GM23338 (cell line): ENCODE data around the gene SOX12. TPM values are rescaled to one million over a fixed set of nuclear protein-coding genes. Genes with fewer than 3 reads are reported as not detected.

ENCODE experiments used
- ATAC-seq: fragments of 200-7000 bp; cut with Tn5 transposase; 3 replicates; pipeline ENCODE4 v1.9.1; 2020
- DNase-seq: peaks from one replicate; pipeline ENCODE4 v3.0.0-alpha.2; 2015; ENCODE audit warnings: low spot score
- H2AFZ ChIP-seq: fragments of 200-600 bp; sonication (generic); 2 replicates; pipeline ENCODE4 v1.8.0; 2016; ENCODE audit warnings: antibody characterized with exemption, mild to moderate bottlenecking, moderate library complexity
- H3F3A ChIP-seq: fragments of 200-600 bp; sonication (generic); replicated peaks from 2 replicates; pipeline ENCODE4 v1.8.0; 2017; ENCODE audit warnings: antibody characterized with exemption, mixed run types, low read depth
- H3K27ac ChIP-seq: fragments of 200-600 bp; sonication (generic); 2 replicates; pipeline ENCODE4 v1.6.1; 2016; ENCODE audit warnings: low read depth
- H3K27me3 ChIP-seq: fragments of 200-600 bp; sonication (generic); 2 replicates; pipeline ENCODE4 v1.8.0; 2016; ENCODE audit warnings: mild to moderate bottlenecking, mixed run types, moderate library complexity; ENCODE audit not compliant: insufficient read depth
- H3K36me3 ChIP-seq: fragments of 200-600 bp; sonication (generic); 2 replicates; pipeline ENCODE4 v1.8.0; 2016; ENCODE audit warnings: mild to moderate bottlenecking; ENCODE audit not compliant: insufficient read depth
- H3K4me1 ChIP-seq: fragments of 200-600 bp; sonication (generic); 2 replicates; pipeline ENCODE4 v1.8.0; 2016; ENCODE audit warnings: mild to moderate bottlenecking, moderate library complexity; ENCODE audit not compliant: insufficient read depth
- H3K4me2 ChIP-seq: fragments of 200-600 bp; sonication (generic); 2 replicates; pipeline ENCODE4 v1.7.1; 2017; ENCODE audit warnings: mixed run types
- H3K4me3 ChIP-seq: fragments of 200-600 bp; sonication (generic); 2 replicates; pipeline ENCODE4 v1.6.1; 2016; ENCODE audit warnings: mixed run types
- H3K79me2 ChIP-seq: fragments of 200-600 bp; sonication (generic); replicated peaks from 2 replicates; pipeline ENCODE4 v1.8.0; 2017; ENCODE audit warnings: mild to moderate bottlenecking; ENCODE audit not compliant: insufficient read depth
- H3K9me2 ChIP-seq: fragments of 200-600 bp; sonication (generic); 2 replicates; pipeline ENCODE4 v1.8.0; 2017; ENCODE audit not compliant: insufficient read depth
- H4K20me1 ChIP-seq: fragments of 200-600 bp; sonication (generic); replicated peaks from 2 replicates; pipeline ENCODE4 v1.8.0; 2017; ENCODE audit warnings: mild to moderate bottlenecking; ENCODE audit not compliant: insufficient read depth
- H3K27ac Mint-ChIP-seq: 2 replicates; pipeline ENCODE4 v1.8.0; 2020; ENCODE audit warnings: inconsistent platforms, mild to moderate bottlenecking, moderate library complexity, mixed read lengths
- H3K27me3 Mint-ChIP-seq: 3 replicates; pipeline ENCODE4 v1.8.0; 2022; ENCODE audit warnings: low read depth, mild to moderate bottlenecking, moderate library complexity, mixed read lengths, inconsistent platforms; ENCODE audit not compliant: insufficient read depth, poor library complexity
- H3K36me3 Mint-ChIP-seq: 3 replicates; pipeline ENCODE4 v1.8.0; 2021; ENCODE audit warnings: low read depth, mild to moderate bottlenecking, inconsistent platforms, moderate library complexity, mixed read lengths
- H3K4me1 Mint-ChIP-seq: 3 replicates; pipeline ENCODE4 v1.8.0; 2020; ENCODE audit warnings: mild to moderate bottlenecking, inconsistent platforms, mixed read lengths
- H3K4me3 Mint-ChIP-seq: 3 replicates; pipeline ENCODE4 v1.8.0; 2021; ENCODE audit warnings: moderate library complexity, mild to moderate bottlenecking, inconsistent platforms, mixed read lengths
- H3K9me3 Mint-ChIP-seq: 3 replicates; pipeline ENCODE4 v1.8.0; 2020; ENCODE audit warnings: moderate library complexity, mild to moderate bottlenecking, inconsistent platforms, mixed read lengths
- CREB1 ChIP-seq: fragments of 250-450 bp; sonication (Bioruptor Pico); IDR thresholded peaks from 2 replicates; pipeline ENCODE4 v1.5.0; 2020; ENCODE audit warnings: low read depth, mild to moderate bottlenecking, moderate library complexity
- EZH2 ChIP-seq: fragments of 200-600 bp; sonication (generic); IDR thresholded peaks from one replicate; pipeline ENCODE4 v1.8.0; 2017; ENCODE audit warnings: antibody characterized with exemption, mild to moderate bottlenecking, low read depth; ENCODE audit not compliant: unreplicated experiment
- NANOG ChIP-seq: IDR thresholded peaks from 2 replicates; pipeline ENCODE4 v1.6.1; 2016; ENCODE audit warnings: antibody characterized with exemption, borderline replicate concordance
- POLR2AphosphoS5 ChIP-seq: IDR thresholded peaks from 2 replicates; pipeline ENCODE4 v1.6.1; 2016; ENCODE audit warnings: antibody characterized with exemption, low read depth
- ZNF331 ChIP-seq: fragments of 250-450 bp; sonication (Bioruptor Pico); IDR thresholded peaks from 2 replicates; pipeline ENCODE4 v1.5.0; 2020; ENCODE audit warnings: low read depth, mild to moderate bottlenecking, moderate library complexity
- polyA plus RNA-seq: library from polyadenylated mRNA; unstranded; fragments of >200 nt; fragmentation: Nextera tagmentation; extraction: Ambion mirVana; gene quantifications from 2 replicates; pipeline ENCODE4 v1.2.1, GENCODE V29; 2016
- total RNA-seq: library from RNA; depleted of rRNA; stranded (reverse); fragments of >200 nt; shearing (Covaris generic); gene quantifications from 2 replicates; pipeline ENCODE4 v1.2.3, GENCODE V29; 2014
- TF ChIP-seq, protein P1 (sequence below): IDR thresholded peaks from one replicate; pipeline ENCODE4 v1.6.1; 2018; ENCODE audit warnings: antibody characterized with exemption; ENCODE audit not compliant: unreplicated experiment
- TF ChIP-seq, protein P2 (sequence below), 2 experiments: fragments of 200-600 bp in 1 of 2; sonication (generic) in 1 of 2; conservative IDR thresholded peaks; 2 replicates each; pipeline versions ENCODE4 v1.5.1 to v1.6.1; 2016 to 2017; ENCODE audit warnings: antibody characterized with exemption in 2 of 2, low read depth in 2 of 2, mild to moderate bottlenecking in 2 of 2, moderate library complexity in 1 of 2
- TF ChIP-seq, protein P3 (sequence below): fragments of 250-450 bp; sonication (Bioruptor Pico); IDR thresholded peaks from 2 replicates; pipeline ENCODE4 v1.5.0; 2020; ENCODE audit warnings: mild to moderate bottlenecking, moderate library complexity

Gene SOX12
- total and polyA plus RNA-seq, 2 experiments from 2014 or later = 14.1 to 32.0 TPM

DNA sequence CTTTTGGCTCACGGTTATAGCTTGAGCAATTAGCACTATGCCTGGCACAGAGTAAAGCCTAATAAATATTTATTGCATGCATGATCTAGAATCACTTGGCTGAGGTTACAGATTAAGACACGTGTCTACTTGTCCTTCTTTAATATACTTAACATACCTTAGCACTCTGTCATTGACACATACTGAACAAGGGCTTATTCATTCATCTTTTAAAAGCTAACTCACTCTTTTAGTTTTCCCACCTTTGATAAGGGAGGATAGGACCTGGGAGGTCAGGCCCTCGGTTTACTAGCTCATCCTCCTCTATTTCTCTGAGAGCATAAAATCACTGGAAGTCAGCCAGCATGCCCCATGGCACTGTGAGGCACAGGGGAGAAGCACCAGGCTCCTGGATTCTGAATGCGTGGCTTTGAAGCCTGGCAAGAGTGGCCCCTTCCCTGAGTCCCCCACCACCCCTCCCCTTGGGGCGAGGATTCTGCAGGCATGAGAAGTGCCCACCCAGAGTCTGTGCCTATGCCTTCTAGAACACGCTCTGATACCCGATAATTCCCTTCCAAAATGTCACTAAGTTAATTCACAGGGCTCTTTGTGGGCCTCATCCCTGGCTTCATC is 16.8 kb upstream of the SOX12 start:
- Histone ChIP-seq H3K36me3 (no peaks in the 10 kb centered on the region), H3K79me2 (no peaks in the 10 kb centered on the region), H3K9me2 (no peaks in the 10 kb centered on the region), H2AFZ (no peak overlapping the region), H3K4me3 (no peak overlapping the region), H3K27ac (peak overlapping the region; percentile 96; the same call in 1 of the 2 replicates), H3K27me3 (no peaks in the 10 kb centered on the region), H3K4me1 (peaks cover 19% of the 10 kb centered on the region), H3K4me2 (peak overlapping the region; percentile 90; the same call in 1 of the 2 replicates), H4K20me1 (no peaks in the 10 kb centered on the region), H3F3A (peaks cover 8% of the 10 kb centered on the region)
- Mint-ChIP-seq H3K36me3 (peaks cover 3% of the 10 kb centered on the region; the same call in 1 of the 3 replicates), H3K4me3 (0 out of 3 replicates have a peak overlapping the region, but pooled peaks have one; percentile 81), H3K27ac (no peak overlapping the region), H3K9me3 (no peaks in the 10 kb centered on the region; the same call in 2 of the 3 replicates), H3K27me3 (peaks cover 8% of the 10 kb centered on the region), H3K4me1 (peaks cover 28% of the 10 kb centered on the region)
- DNase-seq (no peak), ATAC-seq (no peak)
- TF ChIP-seq POLR2AphosphoS5 (no peak), EZH2 (no peak), ZNF331 (no peak), NANOG (no peak)

DNA sequence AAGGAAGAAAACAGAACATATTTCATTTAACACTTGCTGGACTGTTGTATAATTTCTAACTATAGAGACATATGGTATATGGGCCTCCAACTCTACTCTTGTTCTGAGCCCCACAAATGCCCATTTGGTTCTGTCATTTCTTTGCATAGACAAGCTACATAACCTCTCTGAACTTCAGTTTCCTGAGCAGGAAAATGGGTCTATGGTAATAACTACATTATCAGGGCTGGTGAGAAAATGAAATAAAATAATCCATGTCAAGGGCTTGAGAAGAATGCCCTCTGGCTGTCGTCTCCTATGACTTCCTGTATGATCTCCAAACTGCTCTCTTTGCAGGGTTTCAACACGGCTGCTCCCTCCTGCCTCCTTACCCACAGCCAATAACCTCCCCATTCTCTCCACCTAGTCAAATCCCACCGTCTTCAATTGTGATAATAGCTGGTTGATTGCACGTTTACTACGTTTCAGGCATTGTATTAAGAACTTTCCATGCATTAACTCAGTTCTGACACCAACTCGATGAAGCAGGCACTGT is 16.0 kb upstream of the SOX12 start:
- H3K4me2 ChIP-seq = peak overlapping the region; percentile 90
- H2AFZ ChIP-seq = 0 out of 2 replicates have a peak overlapping the region, but pooled peaks have one; percentile 29
- no peaks in the 10 kb centered on the region for H4K20me1 ChIP-seq
- H3K79me2 ChIP-seq = no peaks in the 10 kb centered on the region
- DNase-seq (no peak), ATAC-seq (peak; percentile 15)
- Mint-ChIP-seq H3K27ac (peak overlapping the region; percentile 96), H3K4me1 (peaks cover 28% of the 10 kb centered on the region), H3K4me3 (peak overlapping the region; percentile 81), H3K9me3 (no peaks in the 10 kb centered on the region; the same call in 2 of the 3 replicates), H3K27me3 (peaks cover 8% of the 10 kb centered on the region), H3K36me3 (no peaks in the 10 kb centered on the region; the same call in 2 of the 3 replicates)
- H3K4me3 ChIP-seq = peak overlapping the region; percentile 62
- peaks cover 19% of the 10 kb centered on the region for H3K4me1 ChIP-seq
- H3K27ac ChIP-seq = peak overlapping the region; percentile 96
- H3K9me2 ChIP-seq = no peaks in the 10 kb centered on the region
- H3K27me3 ChIP-seq = no peaks in the 10 kb centered on the region
- H3K36me3 ChIP-seq = no peaks in the 10 kb centered on the region
- TF ChIP-seq, protein P1, sequence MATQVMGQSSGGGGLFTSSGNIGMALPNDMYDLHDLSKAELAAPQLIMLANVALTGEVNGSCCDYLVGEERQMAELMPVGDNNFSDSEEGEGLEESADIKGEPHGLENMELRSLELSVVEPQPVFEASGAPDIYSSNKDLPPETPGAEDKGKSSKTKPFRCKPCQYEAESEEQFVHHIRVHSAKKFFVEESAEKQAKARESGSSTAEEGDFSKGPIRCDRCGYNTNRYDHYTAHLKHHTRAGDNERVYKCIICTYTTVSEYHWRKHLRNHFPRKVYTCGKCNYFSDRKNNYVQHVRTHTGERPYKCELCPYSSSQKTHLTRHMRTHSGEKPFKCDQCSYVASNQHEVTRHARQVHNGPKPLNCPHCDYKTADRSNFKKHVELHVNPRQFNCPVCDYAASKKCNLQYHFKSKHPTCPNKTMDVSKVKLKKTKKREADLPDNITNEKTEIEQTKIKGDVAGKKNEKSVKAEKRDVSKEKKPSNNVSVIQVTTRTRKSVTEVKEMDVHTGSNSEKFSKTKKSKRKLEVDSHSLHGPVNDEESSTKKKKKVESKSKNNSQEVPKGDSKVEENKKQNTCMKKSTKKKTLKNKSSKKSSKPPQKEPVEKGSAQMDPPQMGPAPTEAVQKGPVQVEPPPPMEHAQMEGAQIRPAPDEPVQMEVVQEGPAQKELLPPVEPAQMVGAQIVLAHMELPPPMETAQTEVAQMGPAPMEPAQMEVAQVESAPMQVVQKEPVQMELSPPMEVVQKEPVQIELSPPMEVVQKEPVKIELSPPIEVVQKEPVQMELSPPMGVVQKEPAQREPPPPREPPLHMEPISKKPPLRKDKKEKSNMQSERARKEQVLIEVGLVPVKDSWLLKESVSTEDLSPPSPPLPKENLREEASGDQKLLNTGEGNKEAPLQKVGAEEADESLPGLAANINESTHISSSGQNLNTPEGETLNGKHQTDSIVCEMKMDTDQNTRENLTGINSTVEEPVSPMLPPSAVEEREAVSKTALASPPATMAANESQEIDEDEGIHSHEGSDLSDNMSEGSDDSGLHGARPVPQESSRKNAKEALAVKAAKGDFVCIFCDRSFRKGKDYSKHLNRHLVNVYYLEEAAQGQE = no peak
- TF ChIP-seq, protein P2, sequence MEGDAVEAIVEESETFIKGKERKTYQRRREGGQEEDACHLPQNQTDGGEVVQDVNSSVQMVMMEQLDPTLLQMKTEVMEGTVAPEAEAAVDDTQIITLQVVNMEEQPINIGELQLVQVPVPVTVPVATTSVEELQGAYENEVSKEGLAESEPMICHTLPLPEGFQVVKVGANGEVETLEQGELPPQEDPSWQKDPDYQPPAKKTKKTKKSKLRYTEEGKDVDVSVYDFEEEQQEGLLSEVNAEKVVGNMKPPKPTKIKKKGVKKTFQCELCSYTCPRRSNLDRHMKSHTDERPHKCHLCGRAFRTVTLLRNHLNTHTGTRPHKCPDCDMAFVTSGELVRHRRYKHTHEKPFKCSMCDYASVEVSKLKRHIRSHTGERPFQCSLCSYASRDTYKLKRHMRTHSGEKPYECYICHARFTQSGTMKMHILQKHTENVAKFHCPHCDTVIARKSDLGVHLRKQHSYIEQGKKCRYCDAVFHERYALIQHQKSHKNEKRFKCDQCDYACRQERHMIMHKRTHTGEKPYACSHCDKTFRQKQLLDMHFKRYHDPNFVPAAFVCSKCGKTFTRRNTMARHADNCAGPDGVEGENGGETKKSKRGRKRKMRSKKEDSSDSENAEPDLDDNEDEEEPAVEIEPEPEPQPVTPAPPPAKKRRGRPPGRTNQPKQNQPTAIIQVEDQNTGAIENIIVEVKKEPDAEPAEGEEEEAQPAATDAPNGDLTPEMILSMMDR (conservative IDR thresholded peaks at IDR 0.05; ENCODE audit: low read depth in 2 of 2) = peak; percentile 6 to 27; a peak in 2 of 4 replicates
- TF ChIP-seq CREB1 = no peak
- TF ChIP-seq, protein P3, sequence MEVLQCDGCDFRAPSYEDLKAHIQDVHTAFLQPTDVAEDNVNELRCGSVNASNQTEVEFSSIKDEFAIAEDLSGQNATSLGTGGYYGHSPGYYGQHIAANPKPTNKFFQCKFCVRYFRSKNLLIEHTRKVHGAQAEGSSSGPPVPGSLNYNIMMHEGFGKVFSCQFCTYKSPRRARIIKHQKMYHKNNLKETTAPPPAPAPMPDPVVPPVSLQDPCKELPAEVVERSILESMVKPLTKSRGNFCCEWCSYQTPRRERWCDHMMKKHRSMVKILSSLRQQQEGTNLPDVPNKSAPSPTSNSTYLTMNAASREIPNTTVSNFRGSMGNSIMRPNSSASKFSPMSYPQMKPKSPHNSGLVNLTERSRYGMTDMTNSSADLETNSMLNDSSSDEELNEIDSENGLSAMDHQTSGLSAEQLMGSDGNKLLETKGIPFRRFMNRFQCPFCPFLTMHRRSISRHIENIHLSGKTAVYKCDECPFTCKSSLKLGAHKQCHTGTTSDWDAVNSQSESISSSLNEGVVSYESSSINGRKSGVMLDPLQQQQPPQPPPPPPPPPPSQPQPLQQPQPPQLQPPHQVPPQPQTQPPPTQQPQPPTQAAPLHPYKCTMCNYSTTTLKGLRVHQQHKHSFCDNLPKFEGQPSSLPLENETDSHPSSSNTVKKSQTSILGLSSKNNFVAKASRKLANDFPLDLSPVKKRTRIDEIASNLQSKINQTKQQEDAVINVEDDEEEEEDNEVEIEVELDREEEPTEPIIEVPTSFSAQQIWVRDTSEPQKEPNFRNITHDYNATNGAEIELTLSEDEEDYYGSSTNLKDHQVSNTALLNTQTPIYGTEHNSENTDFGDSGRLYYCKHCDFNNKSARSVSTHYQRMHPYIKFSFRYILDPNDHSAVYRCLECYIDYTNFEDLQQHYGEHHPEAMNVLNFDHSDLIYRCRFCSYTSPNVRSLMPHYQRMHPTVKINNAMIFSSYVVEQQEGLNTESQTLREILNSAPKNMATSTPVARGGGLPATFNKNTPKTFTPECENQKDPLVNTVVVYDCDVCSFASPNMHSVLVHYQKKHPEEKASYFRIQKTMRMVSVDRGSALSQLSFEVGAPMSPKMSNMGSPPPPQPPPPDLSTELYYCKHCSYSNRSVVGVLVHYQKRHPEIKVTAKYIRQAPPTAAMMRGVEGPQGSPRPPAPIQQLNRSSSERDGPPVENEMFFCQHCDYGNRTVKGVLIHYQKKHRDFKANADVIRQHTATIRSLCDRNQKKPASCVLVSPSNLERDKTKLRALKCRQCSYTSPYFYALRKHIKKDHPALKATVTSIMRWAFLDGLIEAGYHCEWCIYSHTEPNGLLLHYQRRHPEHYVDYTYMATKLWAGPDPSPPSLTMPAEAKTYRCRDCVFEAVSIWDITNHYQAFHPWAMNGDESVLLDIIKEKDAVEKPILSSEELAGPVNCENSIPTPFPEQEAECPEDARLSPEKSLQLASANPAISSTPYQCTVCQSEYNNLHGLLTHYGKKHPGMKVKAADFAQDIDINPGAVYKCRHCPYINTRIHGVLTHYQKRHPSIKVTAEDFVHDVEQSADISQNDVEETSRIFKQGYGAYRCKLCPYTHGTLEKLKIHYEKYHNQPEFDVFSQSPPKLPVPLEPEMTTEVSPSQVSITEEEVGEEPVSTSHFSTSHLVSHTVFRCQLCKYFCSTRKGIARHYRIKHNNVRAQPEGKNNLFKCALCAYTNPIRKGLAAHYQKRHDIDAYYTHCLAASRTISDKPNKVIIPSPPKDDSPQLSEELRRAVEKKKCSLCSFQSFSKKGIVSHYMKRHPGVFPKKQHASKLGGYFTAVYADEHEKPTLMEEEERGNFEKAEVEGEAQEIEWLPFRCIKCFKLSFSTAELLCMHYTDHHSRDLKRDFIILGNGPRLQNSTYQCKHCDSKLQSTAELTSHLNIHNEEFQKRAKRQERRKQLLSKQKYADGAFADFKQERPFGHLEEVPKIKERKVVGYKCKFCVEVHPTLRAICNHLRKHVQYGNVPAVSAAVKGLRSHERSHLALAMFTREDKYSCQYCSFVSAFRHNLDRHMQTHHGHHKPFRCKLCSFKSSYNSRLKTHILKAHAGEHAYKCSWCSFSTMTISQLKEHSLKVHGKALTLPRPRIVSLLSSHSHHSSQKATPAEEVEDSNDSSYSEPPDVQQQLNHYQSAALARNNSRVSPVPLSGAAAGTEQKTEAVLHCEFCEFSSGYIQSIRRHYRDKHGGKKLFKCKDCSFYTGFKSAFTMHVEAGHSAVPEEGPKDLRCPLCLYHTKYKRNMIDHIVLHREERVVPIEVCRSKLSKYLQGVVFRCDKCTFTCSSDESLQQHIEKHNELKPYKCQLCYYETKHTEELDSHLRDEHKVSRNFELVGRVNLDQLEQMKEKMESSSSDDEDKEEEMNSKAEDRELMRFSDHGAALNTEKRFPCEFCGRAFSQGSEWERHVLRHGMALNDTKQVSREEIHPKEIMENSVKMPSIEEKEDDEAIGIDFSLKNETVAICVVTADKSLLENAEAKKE (CRISPR knock-in tag) = no peak
- no peak for TF ChIP-seq NANOG
- H3F3A ChIP-seq = peaks cover 8% of the 10 kb centered on the region
